HepG2 (cell line): Measurements from ENCODE around the gene ACOX3. TPM values are rescaled to one million over a fixed set of nuclear protein-coding genes. Genes with fewer than 3 reads are reported as not detected.

ENCODE experiments used
- ATAC-seq: fragments of 200-7000 bp; cut with Tn5 transposase; 3 replicates; pipeline ENCODE4 v1.9.1; 2020; ENCODE audit warnings: mild to moderate bottlenecking, moderate library complexity
- BruUV-seq: library from RNA; stranded (reverse); fragments of 400-500 nt; replicated peaks from 2 replicates; lab custom pipeline; 2021; lab: Mats Ljungman, UMichigan
- CTCF ChIA-PET: fragments of 300-600 bp; formaldehyde crosslinking; extraction: SDS; loops from one replicate; lab custom pipeline; 2021; ENCODE audit warnings: low total read pairs, inconsistent platforms, low intra/inter-chr PET ratio; lab: Yijun Ruan, JAX
- POLR2A ChIA-PET: fragments of 350-600 bp; sonication (Branson Sonifier 250); formaldehyde crosslinking; loops from one replicate; lab custom pipeline; 2020; ENCODE audit warnings: antibody characterized with exemption, inconsistent platforms; lab: Yijun Ruan, JAX
- DNase-seq: peaks from one replicate; pipeline ENCODE4 v3.0.0-alpha.2; 2015; ENCODE audit warnings: low spot score
- FAIRE-seq: peaks from 3 replicates; lab custom pipeline; 2011; peaks lifted over from hg19 to GRCh38; lab: Jason Lieb, UNC
- H2AFZ ChIP-seq: one replicate; pipeline ENCODE4 v1.6.1; 2011; ENCODE audit warnings: low read length, inconsistent platforms
- H3K27ac ChIP-seq: fragments of 300-600 bp; 3 replicates; pipeline ENCODE4 v1.8.0; 2011; ENCODE audit warnings: mixed run types, mild to moderate bottlenecking, mixed read lengths, low read length, inconsistent platforms; ENCODE audit not compliant: insufficient read depth; ENCODE audit errors: extremely low read length
- H3K27me3 ChIP-seq, 2 experiments: fragments of 200-600 bp in 1 of 2; 2 replicates in 1 of 2; 3 replicates in 1 of 2; pipeline versions ENCODE4 v1.6.0 to v1.8.0; 2011; ENCODE audit warnings: low read length in 2 of 2, mild to moderate bottlenecking in 2 of 2, moderate library complexity in 2 of 2, inconsistent platforms in 1 of 2; ENCODE audit not compliant: insufficient read depth in 2 of 2, control insufficient read depth in 1 of 2
- H3K36me3 ChIP-seq, 2 experiments: fragments of 200-600 bp in 1 of 2; replicated peaks in 1 of 2; 2 replicates in 1 of 2; 3 replicates in 1 of 2; pipeline versions ENCODE4 v1.5.1 to v1.8.0; 2011; ENCODE audit warnings: low read length in 2 of 2, inconsistent platforms in 1 of 2; ENCODE audit not compliant: insufficient read depth in 2 of 2, control insufficient read depth in 1 of 2
- H3K4me1 ChIP-seq: 2 replicates; pipeline ENCODE4 v1.5.1; 2012; ENCODE audit warnings: low read length, inconsistent platforms; ENCODE audit not compliant: insufficient read depth
- H3K4me2 ChIP-seq: 2 replicates; pipeline ENCODE4 v1.6.0; 2011; ENCODE audit warnings: low read depth, low read length, inconsistent platforms
- H3K4me3 ChIP-seq, 3 experiments: fragments of 200-600 bp in 1 of 3; sonication (generic), shearing (Covaris generic) in 1 of 3; replicated peaks in 1 of 3; 2 replicates each; pipeline ENCODE4 v1.5.1; 2011 to 2016; ENCODE audit warnings: low read length in 3 of 3, inconsistent platforms in 2 of 3, low read depth in 2 of 3, mild to moderate bottlenecking in 2 of 3, control low read depth in 1 of 3, mixed read lengths in 1 of 3; ENCODE audit not compliant: insufficient read depth in 1 of 3
- H3K79me2 ChIP-seq: one replicate; pipeline ENCODE4 v1.6.1; 2011; ENCODE audit warnings: low read length, inconsistent platforms; ENCODE audit not compliant: insufficient read depth
- H3K9ac ChIP-seq: 2 replicates; pipeline ENCODE4 v1.6.0; 2011; ENCODE audit warnings: mild to moderate bottlenecking, low read depth, low read length, inconsistent platforms; ENCODE audit not compliant: insufficient read depth
- H3K9me3 ChIP-seq: 2 replicates; pipeline ENCODE4 v1.5.1; 2012; ENCODE audit warnings: mild to moderate bottlenecking, low read length
- H4K20me1 ChIP-seq: 2 replicates; pipeline ENCODE4 v1.6.0; 2011; ENCODE audit warnings: inconsistent platforms, mild to moderate bottlenecking, low read length, moderate library complexity; ENCODE audit not compliant: insufficient read depth
- HOXA3 ChIP-seq: sonication (generic); formaldehyde crosslinking; IDR thresholded peaks from 2 replicates; pipeline ENCODE4 v1.5.0; 2020; ENCODE audit warnings: missing genetic modification reagents
- KDM4B ChIP-seq: sonication (generic); formaldehyde crosslinking; IDR thresholded peaks from 2 replicates; pipeline ENCODE4 v1.4.0; 2020; ENCODE audit warnings: missing genetic modification reagents
- KDM5A ChIP-seq: fragments of 200-600 bp; sonication (generic); IDR thresholded peaks from 2 replicates; pipeline ENCODE4 v1.7.0; 2018; ENCODE audit warnings: antibody characterized with exemption, mild to moderate bottlenecking, low read length, borderline replicate concordance
- MAF1 ChIP-seq: sonication (generic); formaldehyde crosslinking; IDR thresholded peaks from 2 replicates; pipeline ENCODE4 v1.5.0; 2020; ENCODE audit warnings: missing genetic modification reagents, borderline replicate concordance
- MAFF ChIP-seq: IDR thresholded peaks from 2 replicates; pipeline ENCODE4 v1.6.1; 2011; ENCODE audit warnings: low read depth, low read length, improper control_type of control experiment
- NR3C1 ChIP-seq: sonication (generic); formaldehyde crosslinking; IDR thresholded peaks from 2 replicates; pipeline ENCODE4 v1.4.0; 2020; ENCODE audit warnings: missing genetic modification reagents
- SP140L ChIP-seq: sonication (generic); formaldehyde crosslinking; IDR thresholded peaks from 2 replicates; pipeline ENCODE4 v1.4.0; 2020; ENCODE audit warnings: missing genetic modification reagents, borderline replicate concordance
- ZBTB14 ChIP-seq: sonication (generic); formaldehyde crosslinking; IDR thresholded peaks from 2 replicates; pipeline ENCODE4 v1.4.0; 2020; ENCODE audit warnings: missing genetic modification reagents
- ZBTB3 ChIP-seq: sonication (generic); formaldehyde crosslinking; IDR thresholded peaks from 2 replicates; pipeline ENCODE4 v1.4.0; 2020; ENCODE audit warnings: low read depth, mild to moderate bottlenecking, moderate library complexity, missing genetic modification reagents, borderline replicate concordance
- ZNF329 ChIP-seq: sonication (generic); formaldehyde crosslinking; IDR thresholded peaks from 2 replicates; pipeline ENCODE4 v1.9.0; 2021; ENCODE audit warnings: low read depth, mild to moderate bottlenecking, missing genetic modification reagents
- ZNF878 ChIP-seq: sonication (generic); formaldehyde crosslinking; IDR thresholded peaks from 2 replicates; pipeline ENCODE4 v1.8.1; 2023; ENCODE audit warnings: mild to moderate bottlenecking, missing genetic modification reagents, moderate library complexity
- WGBS: methylation state at CpG from one replicate; pipeline ENCODE4 v1.1.6; 2017; ENCODE audit warnings: low lambda C conversion rate; 5-methylcytosine and 5-hydroxymethylcytosine counted together
- in situ Hi-C: cut with HindIII; loops from 2 replicates; pipeline ENCODE4 v1.10.0; 2017; ENCODE audit warnings: low pct_unique_long_range_greater_than_20kb; ENCODE audit not compliant: extremely low pct_ligation_motif_present
- intact Hi-C: fragments of 100-400 bp; cut with micrococcal nuclease; formaldehyde crosslinking; loops from one replicate; pipeline ENCODE4 v1.10.0; 2022; ENCODE audit not compliant: unreplicated experiment
- polyA plus RNA-seq, 8 experiments: library from polyadenylated mRNA; depleted of rRNA in 3 of 8; stranded (reverse) in 7 of 8; unstranded in 1 of 8; fragments of >200 nt; fragmentation: Illumina TruSeq in 4 of 8; extraction: Trizol in 4 of 8; gene quantifications; 2 replicates each; pipeline versions ENCODE4 v1.2.1 to v1.2.3, GENCODE V29; 2011 to 2016; ENCODE audit warnings: low read depth in 4 of 8, missing spikeins in 1 of 8, mixed read lengths in 1 of 8; ENCODE audit not compliant: insufficient read depth in 1 of 8
- total RNA-seq, 5 experiments: library from RNA; depleted of rRNA; stranded (reverse); fragments of >200 nt; fragmentation: Illumina TruSeq; extraction: Trizol; gene quantifications; 2 replicates each; pipeline ENCODE4 v1.2.3, GENCODE V29; 2016; ENCODE audit warnings: low read depth in 1 of 5
- TF ChIP-seq, protein P1 (sequence below): sonication (generic); formaldehyde crosslinking; IDR thresholded peaks from 2 replicates; pipeline ENCODE4 v1.5.0; 2020; ENCODE audit warnings: missing genetic modification reagents
- TF ChIP-seq, protein P2 (sequence below): sonication (generic); formaldehyde crosslinking; IDR thresholded peaks from 2 replicates; pipeline ENCODE4 v1.4.0; 2020; ENCODE audit warnings: missing genetic modification reagents; ENCODE audit errors: not compliant biosample characterization
- TF ChIP-seq, protein P3 (sequence below): sonication (generic); formaldehyde crosslinking; IDR thresholded peaks from 2 replicates; pipeline ENCODE4 v1.4.0; 2020; ENCODE audit warnings: mild to moderate bottlenecking, missing genetic modification reagents

The ACOX3 gene
- total and polyA plus RNA-seq, 2 of the 13 experiments (the other 11 are each of a cell fraction or from before 2014, with no cell fraction given): 4.2 to 17.8 TPM

GRCh38 chr4:8422786-8423185 lies 17.7 kb downstream of the ACOX3 start:
- H3K4me2 ChIP-seq: no peak overlapping the region
- H3K27ac ChIP-seq: no peak overlapping the region
- ChIA-PET POLR2A (interaction anchor here (0.8 kb wide), 1 partner anchor 12 kb away, joined by 3 read pairs; no protein-coding TSS in a partner anchor), CTCF (no interaction called here)
- no peak overlapping the region for H3K4me3 ChIP-seq
- H3K79me2 ChIP-seq: no peaks in the 10 kb centered on the region
- intact Hi-C loops: no loop called here
- FAIRE-seq (no peak), ATAC-seq (no peak), DNase-seq (no peak)
- H2AFZ ChIP-seq: no peak overlapping the region
- TF ChIP-seq, protein P1, sequence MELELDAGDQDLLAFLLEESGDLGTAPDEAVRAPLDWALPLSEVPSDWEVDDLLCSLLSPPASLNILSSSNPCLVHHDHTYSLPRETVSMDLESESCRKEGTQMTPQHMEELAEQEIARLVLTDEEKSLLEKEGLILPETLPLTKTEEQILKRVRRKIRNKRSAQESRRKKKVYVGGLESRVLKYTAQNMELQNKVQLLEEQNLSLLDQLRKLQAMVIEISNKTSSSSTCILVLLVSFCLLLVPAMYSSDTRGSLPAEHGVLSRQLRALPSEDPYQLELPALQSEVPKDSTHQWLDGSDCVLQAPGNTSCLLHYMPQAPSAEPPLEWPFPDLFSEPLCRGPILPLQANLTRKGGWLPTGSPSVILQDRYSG (CRISPR knock-in tag): no peak
- TF ChIP-seq ZNF878 (CRISPR knock-in tag) (no peak), KDM5A (no peak), NR3C1 (CRISPR knock-in tag) (no peak), ZBTB14 (CRISPR knock-in tag) (no peak), SP140L (CRISPR knock-in tag) (no peak), MAF1 (CRISPR knock-in tag) (no peak), ZBTB3 (CRISPR knock-in tag) (no peak), HOXA3 (CRISPR knock-in tag) (no peak), KDM4B (no peak), MAFF (no peak), ZNF329 (CRISPR knock-in tag) (no peak)
- TF ChIP-seq, protein P2, sequence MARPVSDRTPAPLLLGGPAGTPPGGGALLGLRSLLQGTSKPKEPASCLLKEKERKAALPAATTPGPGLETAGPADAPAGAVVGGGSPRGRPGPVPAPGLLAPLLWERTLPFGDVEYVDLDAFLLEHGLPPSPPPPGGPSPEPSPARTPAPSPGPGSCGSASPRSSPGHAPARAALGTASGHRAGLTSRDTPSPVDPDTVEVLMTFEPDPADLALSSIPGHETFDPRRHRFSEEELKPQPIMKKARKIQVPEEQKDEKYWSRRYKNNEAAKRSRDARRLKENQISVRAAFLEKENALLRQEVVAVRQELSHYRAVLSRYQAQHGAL (CRISPR knock-in tag): no peak
- TF ChIP-seq, protein P3, sequence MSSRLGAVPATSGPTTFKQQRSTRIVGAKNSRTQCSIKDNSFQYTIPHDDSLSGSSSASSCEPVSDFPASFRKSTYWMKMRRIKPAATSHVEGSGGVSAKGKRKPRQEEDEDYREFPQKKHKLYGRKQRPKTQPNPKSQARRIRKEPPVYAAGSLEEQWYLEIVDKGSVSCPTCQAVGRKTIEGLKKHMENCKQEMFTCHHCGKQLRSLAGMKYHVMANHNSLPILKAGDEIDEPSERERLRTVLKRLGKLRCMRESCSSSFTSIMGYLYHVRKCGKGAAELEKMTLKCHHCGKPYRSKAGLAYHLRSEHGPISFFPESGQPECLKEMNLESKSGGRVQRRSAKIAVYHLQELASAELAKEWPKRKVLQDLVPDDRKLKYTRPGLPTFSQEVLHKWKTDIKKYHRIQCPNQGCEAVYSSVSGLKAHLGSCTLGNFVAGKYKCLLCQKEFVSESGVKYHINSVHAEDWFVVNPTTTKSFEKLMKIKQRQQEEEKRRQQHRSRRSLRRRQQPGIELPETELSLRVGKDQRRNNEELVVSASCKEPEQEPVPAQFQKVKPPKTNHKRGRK (CRISPR knock-in tag): no peak
- no TSS peak for BruUV-seq
- H4K20me1 ChIP-seq: no peaks in the 10 kb centered on the region
- H3K4me1 ChIP-seq: peaks cover 19% of the 10 kb centered on the region; the same call in 1 of the 2 replicates
- WGBS: 86% methylated on average over 5 of the region's 5 CpGs
- H3K36me3 ChIP-seq: no peaks in the 10 kb centered on the region
- H3K27me3 ChIP-seq: no peaks in the 10 kb centered on the region
- H3K9ac ChIP-seq: no peak overlapping the region
- no peaks in the 10 kb centered on the region for H3K9me3 ChIP-seq
- in situ Hi-C loops: no loop called here
